NCI-H226 (cell line): Measurements from ENCODE around the gene EPAS1.

Experiments
- DNase-seq: peaks from one replicate; pipeline ENCODE4 v3.0.0-alpha.2; 2015

The EPAS1 gene

GRCh38 chr2:46367286-46367685 is 70.1 kb downstream of the EPAS1 start:
- DNase-seq, result no peak

GRCh38 chr2:46368401-46368800 is 71.2 kb downstream of the EPAS1 start:
- DNase-seq, result no peak

DNA sequence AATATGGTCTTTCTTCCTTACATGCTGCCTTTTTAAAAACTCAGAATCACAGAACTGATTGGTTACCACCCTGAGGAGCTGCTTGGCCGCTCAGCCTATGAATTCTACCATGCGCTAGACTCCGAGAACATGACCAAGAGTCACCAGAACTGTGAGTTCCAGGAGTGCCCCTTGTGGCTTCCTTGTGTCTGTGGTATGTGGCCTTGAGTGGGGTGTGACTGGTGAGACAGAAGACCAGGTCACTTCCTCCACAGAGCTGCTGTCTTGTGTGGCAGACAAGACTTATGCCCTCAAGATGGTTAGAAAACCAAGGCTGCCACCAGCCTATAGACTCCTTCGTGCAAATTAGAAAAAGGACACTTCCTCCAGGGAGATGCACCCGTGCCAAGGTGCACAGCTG is 72.6 kb downstream of the EPAS1 start:
- DNase-seq, result no peak

- DNase-seq, result no peak
These were observed 74.6 kb downstream of the EPAS1 start for GRCh38 chr2:46371854-46372253.

DNA sequence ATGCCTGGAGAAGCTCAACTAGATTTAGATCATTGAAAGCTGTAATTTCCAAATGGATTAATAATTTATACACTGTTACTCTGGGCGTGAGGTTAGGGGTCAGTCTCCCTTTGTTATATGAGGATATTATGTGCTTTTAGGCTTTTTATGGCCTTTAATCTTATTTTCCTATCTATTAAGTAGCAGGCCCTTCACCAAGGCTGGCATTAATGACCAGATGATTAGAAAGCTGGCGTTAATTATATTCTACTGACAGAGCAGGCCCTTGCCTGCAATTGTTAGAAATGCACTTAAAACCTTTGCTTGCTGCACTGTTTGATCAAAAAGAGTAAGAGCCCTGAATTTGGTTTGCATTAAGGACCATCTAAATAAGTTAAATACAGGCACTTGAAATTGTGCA is 75.3 kb downstream of the EPAS1 start:
- DNase-seq, result no peak

DNA sequence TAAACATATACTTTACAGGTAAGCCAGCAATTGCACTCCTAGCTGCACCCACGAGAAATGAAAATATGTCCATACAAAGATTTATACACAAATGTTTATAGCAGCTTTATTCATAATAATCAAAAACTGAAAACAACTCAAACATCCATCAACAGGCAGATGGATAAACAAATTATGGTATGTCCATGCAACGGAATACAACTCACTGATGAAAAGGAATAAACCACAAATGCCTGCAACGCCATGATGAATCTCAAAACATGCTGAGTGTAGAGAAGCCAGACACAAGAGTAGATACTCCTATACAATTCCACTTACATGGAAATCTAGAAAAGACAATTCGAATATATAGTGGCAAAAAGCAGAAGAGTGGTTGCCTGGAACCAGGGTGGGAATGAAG is 76.0 kb downstream of the EPAS1 start:
- DNase-seq, result no peak

DNA sequence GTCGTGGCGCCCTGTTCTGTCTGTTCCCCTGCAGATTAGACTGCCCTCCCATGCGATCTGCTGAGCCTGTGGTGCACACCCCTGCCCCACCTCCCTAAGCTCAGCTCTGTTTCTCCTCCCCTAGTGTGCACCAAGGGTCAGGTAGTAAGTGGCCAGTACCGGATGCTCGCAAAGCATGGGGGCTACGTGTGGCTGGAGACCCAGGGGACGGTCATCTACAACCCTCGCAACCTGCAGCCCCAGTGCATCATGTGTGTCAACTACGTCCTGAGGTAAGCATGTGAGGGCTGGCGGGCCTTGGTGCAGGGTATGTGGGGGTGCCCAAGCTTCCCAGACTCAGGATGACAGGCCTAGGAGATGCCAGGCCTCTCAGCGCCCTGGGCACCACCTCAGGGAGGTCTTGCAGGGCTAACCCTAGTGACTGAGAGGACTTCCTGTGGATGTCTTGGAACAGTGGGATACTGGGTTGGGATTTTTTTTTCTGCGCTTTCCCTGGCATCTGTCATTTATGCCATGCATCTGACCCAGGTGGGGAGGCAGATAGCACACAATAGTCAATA is 78.4 kb downstream of the EPAS1 start:
- no peak for DNase-seq

DNA sequence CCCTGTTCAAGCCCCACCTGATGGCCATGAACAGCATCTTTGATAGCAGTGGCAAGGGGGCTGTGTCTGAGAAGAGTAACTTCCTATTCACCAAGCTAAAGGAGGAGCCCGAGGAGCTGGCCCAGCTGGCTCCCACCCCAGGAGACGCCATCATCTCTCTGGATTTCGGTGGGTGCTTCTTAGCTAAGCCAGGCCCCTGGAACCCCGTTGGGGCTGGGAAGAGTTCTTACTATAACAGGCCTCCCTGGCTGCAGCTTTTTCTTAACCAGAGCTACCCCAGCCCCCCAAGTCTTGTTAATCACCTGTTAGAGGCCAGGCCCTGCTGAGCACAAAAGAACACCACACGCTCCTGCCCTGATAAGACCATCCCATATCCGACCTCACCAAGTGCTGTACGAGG is 79.4 kb downstream of the EPAS1 start:
- DNase-seq, result no peak

DNA sequence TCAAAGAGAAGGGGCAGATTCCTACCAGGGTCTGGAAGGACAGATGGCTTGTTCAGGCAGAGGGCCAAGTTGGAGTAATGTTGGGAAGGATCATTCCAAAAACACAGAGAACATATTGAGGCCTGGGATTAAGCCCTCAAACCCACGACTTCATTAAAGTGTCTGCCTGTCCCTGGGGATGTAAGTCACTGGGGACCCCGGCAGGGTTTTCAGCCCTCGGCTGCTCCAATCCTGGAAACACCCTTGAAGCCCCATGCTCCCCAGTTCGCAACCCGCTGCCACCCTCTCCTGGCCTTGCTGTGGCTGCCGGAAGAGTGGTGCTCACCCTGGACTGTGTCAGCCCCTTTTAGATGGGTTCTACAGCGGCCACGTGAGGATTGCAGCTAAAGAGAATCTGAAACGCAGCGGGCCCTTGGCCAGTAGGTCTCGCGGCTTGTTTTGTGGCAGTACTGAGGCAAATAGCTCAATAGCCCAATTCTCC is 79.9 kb downstream of the EPAS1 start:
- no peak for DNase-seq

GRCh38 chr2:46377666-46378560 is 80.7 kb downstream of the EPAS1 start:
- DNase-seq, result no peak

DNA sequence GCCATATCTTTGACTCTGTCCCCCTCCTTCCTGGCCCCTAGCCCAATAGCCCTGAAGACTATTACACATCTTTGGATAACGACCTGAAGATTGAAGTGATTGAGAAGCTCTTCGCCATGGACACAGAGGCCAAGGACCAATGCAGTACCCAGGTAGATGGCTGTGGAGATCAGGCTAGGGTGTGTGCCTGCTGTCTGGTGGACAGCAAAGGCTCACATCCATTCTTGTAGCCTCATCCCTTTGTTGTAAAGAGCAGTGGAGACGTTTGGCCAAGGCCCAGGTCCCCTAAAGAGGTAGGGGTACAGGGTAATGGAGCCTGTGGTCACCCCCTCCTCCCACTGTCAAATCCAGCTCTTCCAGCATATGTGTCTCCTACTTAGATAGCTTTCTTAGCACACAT is 81.4 kb downstream of the EPAS1 start:
- no peak for DNase-seq

- no peak for DNase-seq
These were observed 82.2 kb downstream of the EPAS1 start for GRCh38 chr2:46379213-46380037.

DNA sequence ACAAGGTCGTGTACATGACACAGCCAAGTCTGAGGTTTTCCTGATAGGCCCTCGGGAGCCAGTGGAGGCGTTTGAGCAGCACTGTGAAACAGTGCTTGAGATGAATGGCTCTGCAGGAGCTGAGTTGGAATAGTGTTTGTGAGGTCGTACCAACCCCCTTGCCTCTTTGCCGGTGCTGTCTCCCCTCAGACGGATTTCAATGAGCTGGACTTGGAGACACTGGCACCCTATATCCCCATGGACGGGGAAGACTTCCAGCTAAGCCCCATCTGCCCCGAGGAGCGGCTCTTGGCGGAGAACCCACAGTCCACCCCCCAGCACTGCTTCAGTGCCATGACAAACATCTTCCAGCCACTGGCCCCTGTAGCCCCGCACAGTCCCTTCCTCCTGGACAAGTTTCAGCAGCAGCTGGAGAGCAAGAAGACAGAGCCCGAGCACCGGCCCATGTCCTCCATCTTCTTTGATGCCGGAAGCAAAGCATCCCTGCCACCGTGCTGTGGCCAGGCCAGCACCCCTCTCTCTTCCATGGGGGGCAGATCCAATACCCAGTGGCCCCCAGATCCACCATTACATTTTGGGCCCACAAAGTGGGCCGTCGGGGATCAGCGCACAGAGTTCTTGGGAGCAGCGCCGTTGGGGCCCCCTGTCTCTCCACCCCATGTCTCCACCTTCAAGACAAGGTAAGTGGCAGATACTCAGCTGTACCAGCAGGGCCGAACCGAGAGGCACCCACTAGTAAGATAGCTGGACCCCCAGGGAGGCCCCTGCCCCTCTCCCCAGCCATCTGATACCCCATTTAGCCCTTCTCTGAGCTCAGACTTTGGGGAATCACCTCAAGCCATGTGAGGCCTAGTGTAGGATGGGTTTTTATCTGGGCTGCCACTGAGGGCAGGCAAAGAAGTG is 83.1 kb downstream of the EPAS1 start:
- no peak for DNase-seq

GRCh38 chr2:46381263-46381849 is 84.1 kb downstream of the EPAS1 start:
- DNase-seq, result no peak

DNA sequence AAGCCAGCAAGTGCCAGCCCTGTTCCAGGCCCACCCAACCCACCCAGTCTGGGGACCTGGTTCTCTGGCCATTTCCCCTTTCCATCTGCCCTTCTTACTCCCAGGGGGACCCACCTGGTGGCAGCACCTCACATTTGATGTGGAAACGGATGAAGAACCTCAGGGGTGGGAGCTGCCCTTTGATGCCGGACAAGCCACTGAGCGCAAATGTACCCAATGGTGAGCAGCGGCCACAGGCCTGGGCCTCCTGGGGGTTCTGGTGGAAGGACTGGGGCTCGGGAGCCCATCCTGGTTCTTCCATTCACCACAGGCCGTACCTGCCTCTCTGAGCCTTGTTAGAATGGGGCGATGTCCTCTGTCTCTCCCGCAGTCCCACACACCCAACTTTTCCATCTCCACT is 84.7 kb downstream of the EPAS1 start:
- no peak for DNase-seq

- no peak for DNase-seq
These were observed 85.3 kb downstream of the EPAS1 start for GRCh38 chr2:46382331-46383112.

DNA sequence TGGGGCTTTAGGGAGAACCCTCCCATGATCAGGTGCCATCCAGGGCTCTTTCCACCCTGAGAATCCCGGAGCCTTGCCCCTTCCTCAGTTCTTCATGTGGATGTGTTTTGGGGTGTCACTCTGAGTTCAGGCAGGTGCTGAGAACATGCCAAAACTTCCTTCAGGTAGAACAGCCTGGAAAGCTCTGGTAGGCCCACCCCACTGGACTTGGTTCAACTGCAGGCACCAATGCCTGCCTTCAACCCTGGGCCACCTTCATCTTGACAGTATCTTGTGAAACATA is 85.8 kb downstream of the EPAS1 start:
- DNase-seq, result no peak

GRCh38 chr2:46383784-46384456 is 86.7 kb downstream of the EPAS1 start:
- DNase-seq, result no peak

GRCh38 chr2:46384457-46384815 is 87.2 kb downstream of the EPAS1 start:
- DNase-seq, result no peak

- DNase-seq, result peak; percentile 40
These were observed 88.8 kb downstream of the EPAS1 start for GRCh38 chr2:46385786-46386577.
